DLD1 (cell line): ENCODE measurements around the gene DPEP2.

Experiments
- in situ Hi-C: cut with HindIII; loops from 2 replicates; pipeline ENCODE4 v1.10.0; 2017; ENCODE audit warnings: low sequenced_read_pairs

DPEP2 gene

DNA sequence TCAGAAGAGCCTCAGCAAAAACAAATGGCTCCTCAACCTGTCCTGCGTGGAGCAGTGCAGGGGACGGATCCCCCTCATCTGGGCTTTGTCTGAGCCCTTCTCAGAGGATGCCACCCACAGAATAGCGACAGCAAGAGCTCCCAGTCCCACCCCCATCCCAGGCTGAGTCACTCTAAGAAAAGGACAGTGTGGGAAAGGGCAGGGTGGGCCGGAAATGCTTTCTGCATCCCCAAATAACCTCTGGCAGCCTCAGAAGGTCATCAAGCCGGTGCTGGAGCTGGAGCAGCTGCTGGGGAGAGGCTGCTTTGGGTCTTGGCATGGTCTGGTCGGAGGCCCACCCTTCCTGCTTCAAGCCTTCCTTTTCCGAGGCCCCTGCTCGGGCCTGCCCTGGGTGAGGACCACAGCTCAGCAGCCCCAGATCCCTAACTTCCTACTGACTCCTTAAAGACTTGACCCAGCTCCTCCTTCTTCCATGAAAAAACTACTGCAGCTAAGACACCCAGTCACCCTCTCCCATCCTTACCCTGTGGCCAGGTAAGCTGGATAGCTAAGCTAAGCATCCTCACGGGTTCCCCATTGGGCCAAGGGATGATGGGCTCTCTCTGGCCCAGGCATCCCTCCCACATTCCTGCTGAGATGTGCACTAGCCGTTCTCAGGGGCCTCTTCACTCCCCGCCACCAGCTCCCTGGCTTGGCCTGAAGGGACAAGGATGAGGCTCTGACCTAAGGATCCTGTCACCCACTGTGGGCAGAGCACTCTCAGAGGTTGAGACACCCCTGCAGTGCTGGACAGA is 39.6 kb downstream of the DPEP2 start:
- in situ Hi-C loops, result no loop called here

DNA sequence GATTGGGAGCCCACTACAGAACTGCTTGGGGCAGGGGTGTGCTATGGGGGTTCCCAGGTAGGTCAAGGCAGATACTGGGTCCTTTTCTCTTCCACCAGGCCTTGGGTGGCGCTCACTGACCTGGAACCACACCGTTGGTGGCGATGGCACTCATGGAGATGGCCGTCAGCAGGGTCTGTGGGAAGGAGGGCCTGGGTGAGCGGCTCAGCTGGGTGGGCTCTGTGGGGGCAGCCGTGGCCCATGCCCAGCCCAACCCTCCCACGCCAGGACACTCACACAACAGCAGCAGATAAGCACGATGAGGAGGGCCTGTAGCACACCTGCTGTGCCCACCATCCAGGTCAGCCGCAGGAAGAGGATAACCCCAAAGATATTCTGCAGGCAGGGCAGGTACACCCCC is 41.7 kb downstream of the DPEP2 start:
- in situ Hi-C loops, result no loop called here

DNA sequence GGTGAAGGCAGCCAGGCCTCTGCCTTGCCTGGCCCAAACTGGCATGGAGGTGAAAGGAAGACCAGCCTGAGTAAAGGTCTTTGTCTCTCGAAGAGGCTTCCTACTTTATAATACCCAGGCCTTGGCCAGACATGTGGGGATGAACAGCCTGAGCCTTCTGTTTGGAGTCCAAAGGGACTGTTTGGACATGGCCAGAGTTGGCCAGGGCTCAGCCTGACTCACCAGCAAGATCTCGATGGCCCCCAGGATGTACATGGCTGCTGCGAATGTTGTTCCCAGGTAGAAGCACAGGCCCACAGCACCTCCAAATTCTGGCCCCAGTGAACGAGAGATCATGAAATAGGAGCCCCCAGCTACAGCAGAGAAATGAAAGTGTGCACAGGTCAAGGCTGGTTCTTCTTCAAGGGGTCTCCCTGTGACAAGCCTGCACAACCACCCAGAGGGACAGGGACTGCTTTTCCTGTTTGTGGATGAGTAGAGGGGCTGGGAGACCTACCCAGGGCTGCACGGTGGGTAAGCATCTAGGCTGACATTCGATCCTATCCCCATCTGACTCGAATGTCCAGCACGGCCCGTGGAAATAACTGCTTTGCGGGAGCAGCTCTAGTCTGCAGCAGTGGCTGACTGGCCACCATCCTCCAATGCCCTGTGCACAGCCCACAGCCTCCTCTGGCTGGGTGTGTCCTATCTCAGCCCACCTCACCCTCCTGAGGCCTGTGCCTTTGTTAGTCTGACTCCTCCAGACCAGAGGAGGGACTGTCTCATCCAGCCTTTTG is 44.7 kb downstream of the DPEP2 start:
- in situ Hi-C loops, result no loop called here

DNA sequence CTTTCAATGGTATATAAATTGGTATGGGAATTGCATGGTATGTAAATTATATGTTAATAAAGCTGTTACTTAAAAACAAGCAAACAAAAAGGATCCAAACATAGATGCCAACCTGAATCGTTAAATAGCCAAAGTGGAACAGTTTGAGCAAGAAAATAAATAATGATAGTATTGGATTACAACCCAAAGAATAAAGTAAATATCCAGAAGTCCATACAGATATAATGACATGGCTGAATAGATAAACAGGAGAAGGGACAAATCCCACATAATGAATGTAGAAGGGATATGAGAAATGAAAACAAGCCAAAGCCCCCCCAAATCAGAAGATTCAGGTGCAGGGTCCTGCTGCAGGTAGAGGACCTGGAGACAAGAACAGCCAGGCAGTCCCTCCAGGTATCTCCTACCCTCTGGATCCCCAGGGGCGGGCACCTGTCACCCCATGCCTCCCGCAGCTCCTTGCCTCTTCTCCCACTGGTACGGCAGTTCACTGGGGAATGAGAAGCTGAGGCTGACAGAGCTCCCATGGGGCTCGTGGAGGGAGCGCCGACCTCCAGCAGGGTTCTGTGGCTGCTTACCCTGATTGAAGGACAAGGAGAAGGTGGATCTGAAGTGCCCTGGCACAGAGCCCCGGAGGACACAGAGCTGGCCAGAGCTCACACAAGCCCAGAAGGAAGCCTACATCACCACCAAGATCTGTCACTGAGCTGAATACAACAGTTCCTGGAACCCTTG is 45.5 kb downstream of the DPEP2 start:
- in situ Hi-C loops, result no loop called here

DNA sequence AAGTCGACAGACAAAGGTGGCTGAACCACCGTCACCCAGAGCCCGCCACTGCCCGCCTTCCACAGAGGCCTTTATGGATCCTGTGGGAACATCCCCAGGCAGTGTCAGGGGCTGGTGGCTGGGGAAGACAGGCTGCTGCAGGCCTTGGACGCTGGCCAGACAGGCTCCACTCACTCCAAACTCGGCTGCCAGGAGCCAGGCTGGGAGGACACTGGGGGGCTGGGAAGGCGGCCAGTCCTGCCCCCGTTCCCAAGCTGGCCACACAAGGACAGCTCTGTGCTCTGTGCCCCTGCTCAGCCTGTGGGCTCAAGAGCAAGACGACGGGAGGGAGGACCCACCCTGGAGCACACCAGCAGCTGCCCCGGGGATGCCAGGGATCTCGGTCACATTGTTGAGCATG is 47.8 kb downstream of the DPEP2 start:
- in situ Hi-C loops, result no loop called here

DNA sequence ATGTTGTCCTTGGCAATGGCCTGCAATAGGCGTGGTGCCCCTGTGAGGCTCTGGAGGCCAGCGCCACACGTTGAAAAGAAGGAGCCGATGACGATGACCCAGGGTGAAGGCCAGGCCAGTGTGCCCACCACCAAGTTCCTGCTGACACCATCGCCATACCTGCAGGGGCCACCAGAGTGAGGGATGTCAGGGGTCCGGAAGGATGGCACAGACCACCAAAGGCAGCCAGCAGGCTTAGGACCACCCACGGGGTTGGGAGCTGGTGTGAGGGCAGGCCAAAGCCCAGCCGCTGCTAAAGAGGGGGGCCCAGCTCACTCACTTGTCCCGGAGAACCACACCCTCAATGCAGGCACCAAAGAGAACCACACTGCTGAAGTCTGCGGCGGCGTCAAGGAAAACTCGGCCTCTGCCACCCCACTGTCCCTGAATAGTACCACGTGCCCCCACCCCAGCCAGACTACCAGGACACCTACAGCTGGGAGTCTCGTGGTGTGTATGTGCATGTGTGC is 48.9 kb downstream of the DPEP2 start:
- in situ Hi-C loops, result no loop called here

DNA sequence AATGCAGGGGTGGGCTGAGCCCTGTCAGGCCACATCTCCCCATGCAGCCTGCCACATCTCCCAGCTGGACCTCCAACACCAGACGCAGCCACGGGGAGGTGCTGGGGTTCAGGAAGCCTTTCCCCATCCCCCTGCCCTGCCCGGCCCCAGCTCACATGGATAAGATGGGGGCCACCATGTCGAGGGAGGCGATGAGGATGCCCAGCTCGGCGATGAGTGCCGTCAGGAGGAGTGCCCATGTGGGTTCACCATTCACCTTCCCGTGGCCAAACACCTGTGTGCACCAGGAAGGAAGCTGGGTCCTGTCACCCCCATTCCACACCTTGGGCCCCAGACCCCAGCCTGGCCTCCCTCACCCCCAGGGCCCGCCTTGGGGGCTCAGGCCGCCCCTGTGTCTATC is 49.6 kb downstream of the DPEP2 start:
- in situ Hi-C loops, result no loop called here

DNA sequence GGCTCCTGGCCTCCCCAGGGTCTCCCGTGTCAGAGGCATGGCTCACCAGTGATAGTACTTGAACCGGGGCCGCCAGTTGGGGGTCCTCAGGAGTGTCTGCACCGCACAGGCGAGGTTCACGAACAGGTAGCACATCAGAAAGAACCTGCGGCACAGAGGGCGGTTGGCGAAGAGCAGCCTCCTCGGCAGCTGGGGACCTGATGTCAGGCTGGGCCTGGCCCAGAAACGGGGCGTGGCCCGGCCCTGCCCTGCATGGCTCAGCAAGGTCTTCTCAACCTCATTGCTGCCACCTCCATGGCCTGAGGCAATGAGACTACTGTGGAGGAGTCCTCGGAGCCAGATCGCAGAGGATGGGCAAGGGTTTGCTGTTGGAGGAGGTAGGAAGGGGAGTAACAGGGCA is 51.3 kb downstream of the DPEP2 start:
- in situ Hi-C loops, result no loop called here

DNA sequence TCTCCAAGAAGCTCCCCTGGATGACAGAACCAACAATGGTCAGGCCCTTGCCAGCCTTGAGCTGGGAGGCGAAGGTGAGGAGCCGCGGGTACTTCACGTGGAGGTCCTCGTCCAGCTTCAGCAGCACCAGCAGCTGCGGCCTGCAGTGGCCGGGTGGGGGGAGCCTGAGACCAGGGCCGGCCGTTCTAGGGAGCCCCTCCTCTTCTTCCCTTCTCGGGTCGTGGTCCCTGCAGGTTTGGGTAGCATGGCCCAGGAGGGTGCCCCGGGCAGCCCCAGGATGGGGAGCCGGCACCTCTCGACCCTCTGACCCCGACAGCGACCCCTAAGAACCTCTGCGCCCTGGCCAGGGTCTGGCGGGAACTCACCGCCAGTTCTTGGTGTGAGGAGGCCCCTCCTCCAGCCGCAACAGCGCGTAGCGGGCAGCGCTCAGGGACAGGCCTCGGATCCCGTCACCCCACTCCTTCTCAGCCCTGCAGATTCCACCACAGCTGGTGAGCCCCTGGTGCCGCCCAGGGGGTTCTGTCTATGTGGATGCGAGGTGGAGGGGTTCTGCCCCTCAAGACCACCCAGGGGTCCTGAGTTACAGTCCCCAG is 52.2 kb downstream of the DPEP2 start:
- in situ Hi-C loops, result no loop called here

DNA sequence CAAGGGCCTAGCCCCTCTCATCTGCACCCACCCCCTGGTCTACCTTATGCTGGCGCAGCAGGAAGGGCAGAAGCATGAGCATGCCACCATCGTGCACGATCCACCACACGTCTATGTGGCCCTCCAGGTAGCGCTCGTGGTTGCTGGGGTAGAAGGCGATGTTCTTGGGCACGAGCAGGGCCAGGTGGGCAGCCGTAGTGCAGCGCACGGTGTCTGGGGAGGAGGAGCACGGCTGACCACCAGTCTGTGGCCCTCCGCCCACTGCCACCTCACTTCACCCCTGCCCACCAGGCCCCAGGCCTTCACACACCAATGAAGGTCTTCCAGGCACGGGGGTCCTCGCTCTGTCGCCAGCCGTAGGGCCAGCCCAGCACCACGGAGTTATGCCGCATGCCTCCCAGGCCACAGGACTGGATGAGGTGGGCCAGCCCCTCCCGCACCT is 53.1 kb downstream of the DPEP2 start:
- in situ Hi-C loops, result no loop called here

DNA sequence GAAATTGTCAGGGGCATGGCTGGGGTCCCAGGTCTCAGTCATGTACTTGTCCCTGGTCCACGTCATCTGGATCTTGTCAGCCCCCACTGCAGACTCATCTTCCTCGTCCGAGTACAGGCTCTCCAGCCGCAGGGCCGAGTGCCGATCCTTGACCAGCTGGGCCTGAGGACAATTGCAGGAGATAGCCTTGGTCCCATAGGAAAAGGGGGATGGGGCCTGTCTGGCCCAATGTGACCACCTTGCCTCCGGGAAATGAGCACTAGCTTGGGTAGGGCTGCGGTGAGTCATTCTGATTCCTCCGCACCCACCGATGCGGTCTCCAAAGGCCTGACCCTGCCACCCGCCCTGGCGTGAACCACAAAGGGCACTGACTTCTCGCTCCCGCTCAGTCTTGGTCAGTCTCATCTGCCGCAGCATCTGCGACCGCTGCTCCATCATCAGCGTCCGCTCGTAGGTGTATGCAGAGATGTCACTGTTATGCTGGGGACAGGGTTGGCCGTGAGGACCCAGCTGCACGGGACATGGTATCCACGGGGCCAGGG is 53.8 kb downstream of the DPEP2 start:
- in situ Hi-C loops, result no loop called here

DNA sequence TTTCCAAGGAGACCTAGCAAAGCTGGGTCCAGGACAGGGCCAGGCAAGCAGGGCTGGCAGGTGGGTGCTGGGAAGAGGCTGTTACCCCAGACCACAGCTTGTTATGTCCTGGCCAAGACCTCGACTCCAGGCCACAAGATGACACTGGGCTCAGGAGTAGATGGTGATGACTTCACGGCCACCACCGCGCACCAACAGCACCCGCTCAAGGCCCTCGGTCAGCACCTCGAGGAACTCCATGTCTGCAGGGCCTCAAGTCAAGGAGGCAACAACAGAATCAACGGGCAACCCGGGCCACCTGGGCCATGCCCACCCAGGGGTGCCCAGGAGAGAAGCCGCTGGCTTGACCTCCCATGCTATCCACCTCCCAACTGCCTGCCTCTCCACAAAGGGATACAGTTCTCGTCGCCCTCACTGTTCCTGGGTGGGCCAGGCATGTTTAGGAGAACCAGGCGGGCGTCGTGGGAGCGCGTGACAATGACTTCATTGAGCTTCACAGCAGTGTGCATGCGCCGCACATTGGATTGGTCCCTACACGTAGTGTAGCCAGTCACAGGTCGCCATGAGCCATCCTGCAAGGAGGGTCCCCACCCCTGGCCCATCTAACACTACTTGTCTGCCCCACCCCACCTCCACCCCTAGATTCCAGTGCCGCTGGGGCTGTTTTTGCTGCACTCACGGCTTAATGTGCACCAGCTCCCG is 54.4 kb downstream of the DPEP2 start:
- in situ Hi-C loops, result no loop called here

DNA sequence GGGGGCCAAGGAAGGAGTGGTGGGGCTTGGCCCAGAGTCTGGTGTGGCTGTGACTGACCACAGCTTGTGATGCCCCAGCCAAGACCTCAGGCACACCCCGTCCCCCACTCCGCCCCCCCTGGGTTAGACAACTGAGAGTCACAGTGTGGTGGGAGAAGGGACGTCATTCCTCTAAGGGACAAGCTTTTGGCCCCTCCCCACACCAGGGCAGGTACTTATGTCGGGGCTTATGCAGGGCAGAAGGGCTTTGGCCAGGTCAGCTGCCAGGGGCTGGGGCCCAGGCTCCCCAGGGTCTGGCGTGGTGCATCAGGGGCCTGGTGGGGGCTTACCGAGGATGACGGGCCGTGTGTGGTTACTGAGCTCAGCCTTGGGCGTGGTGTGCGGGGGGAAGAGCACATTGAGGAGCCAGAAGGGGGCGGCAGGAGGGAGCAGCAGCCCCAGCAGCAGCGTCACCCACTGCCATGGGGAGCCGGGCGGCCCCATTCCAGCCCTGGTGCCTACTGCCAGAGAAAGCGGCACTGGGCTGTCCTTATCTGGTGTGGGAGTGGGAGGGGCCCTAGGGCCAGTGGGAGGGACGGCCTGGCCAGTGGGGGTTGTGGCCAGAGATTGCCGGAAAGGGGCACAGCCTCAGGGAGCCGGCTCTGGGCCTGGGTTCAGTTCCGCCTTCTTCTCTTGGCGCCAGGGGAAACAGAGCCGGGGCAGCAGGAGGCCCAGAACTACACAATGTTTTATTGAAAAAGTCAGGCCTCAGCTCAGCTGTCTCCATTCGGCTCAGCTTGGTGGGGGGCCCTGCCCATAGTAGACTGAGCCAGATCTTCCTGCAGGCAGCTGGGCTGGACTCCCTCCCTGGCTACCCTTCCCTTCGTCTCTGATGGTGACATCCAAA is 55.4 kb downstream of the DPEP2 start, which contains the start of gene LCAT:
LCAT (minus strand) TSS at position 502 of the 886 bp plus-strand sequence; CDS start at position 483, 19 bp downstream.
- in situ Hi-C loops, result no loop called here

DNA sequence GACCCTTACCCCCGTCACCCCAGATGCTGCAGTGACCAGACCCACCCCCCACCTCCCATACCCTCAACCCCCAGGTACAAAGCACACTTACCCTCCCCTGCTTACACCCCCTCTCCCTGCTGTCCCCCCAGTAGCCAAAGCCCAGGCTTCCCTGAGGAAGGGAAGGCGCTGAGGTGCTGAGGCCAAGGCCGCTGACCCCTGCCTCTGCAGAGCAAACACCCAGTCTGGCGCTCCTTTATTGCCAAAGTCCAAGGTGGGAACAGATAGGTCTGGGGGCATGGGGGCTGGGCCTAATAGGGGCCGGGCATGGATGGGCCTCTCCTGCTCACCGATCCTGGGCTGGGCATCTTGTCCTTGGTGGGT is 56.0 kb downstream of the DPEP2 start:
- in situ Hi-C loops, result no loop called here

DNA sequence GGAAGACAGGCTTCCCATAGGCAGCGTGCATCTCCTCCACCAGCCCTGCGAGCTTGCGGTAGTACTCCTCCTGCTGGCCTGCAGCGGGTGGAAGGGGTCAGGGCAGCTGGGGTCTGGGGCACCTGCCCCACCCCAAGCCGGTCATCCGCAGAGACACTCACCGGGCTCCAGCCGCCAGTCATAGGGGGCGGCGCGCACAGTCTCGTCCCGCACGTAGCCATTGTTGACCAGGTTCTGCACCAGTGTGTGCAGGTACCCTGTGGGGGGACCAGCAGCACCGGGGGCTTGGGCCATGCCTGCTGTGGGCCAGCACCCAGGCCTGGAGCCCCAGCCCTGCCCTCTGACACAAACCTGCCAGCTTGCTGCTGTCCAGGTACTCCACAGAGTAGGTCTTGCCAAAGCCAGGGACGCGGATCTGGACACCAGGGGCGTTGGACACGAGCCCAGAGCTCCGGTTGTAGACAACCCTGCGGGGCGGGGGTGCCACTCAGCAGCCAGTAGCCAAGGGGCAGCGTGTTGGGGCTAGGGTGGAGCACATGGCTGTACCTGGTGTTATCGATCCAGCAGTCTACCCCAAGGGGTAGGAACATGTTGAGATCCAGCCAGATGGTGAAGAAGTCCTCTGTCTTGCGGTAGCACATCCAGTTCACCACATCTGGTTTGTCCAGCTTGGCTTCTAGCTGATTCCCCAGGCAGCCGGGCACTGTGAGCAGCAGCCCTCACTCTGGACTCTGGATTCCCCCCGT is 56.6 kb downstream of the DPEP2 start:
- in situ Hi-C loops, result no loop called here

DNA sequence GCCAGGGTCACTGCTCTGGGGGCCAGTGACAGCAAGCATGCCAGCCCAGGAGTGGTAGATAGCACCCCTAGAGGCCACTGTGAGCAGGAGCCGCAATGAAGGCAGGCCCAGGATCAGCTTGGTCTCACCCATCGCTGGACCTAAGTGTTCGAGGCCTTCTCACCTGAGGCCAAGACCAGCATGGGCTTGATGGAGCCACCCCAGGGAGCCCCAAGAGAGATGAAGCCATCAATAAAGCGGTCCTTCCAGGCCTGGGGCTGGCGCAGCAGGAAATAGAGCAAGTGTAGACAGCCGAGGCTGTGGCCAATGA is 57.1 kb downstream of the DPEP2 start:
- in situ Hi-C loops, result no loop called here

DNA sequence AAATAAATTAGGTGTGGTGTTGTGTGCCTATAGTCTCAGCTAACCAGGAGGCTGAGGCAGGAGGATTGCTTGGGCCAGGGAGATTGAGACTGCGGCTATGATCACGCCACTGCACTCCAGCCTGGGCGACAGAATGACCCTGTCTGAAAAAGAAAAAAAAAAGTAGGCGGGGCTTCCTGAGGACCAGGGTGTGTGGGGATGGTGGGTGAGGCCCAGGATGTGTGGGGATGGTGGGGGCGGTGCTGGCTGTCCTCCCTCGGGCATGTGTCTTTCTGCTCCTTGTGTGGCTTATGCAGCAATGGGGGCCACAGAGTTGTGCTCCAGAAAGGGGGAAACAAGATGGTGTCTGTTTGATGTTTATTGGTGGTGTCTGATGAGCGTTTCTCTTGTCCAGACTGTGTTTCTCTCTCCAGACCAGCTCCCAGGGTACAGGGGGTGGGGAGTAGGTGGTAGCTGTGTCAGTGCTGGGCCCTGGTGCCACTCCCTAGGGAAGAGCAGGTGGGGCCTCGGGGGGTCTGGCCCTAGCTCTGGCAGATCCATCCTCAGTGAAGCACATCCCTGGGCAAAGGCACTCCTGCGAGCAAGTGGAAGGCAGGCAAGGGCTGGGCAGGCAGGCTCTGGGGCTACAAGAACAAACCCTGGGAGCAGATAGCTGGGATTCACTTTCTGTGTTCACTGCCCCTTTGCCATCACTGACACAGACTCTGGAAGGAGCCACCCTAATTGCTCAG is 57.6 kb downstream of the DPEP2 start:
- in situ Hi-C loops, result no loop called here
